ENCODE measurements around the gene MED22.
"Not testable (repeated sequence)": the region's sequence is repeated elsewhere in the genome, so short reads cannot be mapped to it uniquely, and the experiment has no call there.

The MED22 gene

DNA sequence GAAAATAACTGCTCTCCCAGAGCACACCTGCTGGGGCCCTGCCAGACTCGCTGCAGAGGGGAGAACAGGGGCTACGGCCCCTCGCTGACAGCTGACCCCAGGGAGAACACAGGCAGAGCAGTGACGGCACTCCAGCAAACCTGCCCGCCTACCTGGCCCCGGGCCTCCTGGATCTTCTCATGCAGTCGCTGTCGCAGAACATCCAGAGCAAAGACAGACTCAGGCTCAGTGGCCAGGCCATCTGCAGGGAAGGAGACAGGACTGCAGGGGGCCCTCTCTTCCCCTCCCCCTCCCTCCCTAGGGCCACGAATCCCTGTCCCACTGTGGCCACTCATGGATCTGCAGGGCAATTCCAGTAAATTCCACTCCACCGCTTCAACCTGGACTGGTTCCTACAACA is 14.4 kb downstream of the MED22 start:
- no peak for DNase-seq

DNA sequence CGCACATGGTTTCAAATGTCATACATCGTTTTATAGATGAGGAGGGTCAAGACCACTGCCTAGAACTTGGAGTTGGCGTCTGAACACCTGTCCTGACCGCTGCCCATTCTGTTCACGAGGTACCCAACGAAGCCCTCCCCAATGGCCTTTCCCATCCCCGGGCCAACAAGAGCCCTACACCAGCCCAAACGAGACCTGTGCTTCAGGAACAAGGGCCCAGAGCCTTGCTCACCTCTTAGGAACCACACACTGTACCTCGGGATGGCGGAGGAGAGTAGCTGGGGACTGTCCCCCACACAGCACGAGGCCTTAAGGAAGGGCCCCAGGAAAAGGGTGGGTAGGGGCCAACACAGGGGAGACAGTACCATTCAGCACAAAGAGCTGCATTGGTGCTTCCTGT is 14.9 kb downstream of the MED22 start:
- no peak for DNase-seq

DNA sequence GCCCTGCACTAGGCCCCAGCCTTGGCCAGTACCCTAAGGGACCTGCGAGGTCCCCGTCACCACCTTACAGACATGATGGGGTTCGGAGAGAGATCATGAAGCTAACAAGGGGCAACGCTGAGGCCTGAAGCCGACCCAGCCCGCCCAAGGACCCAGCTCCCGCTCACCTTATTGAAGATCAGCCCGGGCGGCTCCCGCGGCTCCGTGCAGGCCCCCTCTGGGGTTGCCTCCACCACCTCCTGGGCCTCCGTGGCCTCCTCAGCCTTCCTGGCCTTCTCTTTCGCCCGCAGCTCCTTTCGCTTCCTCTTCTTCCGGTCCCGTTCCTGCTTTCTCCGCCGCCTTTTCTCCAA is 15.6 kb downstream of the MED22 start:
- DNase-seq, result no peak

DNA sequence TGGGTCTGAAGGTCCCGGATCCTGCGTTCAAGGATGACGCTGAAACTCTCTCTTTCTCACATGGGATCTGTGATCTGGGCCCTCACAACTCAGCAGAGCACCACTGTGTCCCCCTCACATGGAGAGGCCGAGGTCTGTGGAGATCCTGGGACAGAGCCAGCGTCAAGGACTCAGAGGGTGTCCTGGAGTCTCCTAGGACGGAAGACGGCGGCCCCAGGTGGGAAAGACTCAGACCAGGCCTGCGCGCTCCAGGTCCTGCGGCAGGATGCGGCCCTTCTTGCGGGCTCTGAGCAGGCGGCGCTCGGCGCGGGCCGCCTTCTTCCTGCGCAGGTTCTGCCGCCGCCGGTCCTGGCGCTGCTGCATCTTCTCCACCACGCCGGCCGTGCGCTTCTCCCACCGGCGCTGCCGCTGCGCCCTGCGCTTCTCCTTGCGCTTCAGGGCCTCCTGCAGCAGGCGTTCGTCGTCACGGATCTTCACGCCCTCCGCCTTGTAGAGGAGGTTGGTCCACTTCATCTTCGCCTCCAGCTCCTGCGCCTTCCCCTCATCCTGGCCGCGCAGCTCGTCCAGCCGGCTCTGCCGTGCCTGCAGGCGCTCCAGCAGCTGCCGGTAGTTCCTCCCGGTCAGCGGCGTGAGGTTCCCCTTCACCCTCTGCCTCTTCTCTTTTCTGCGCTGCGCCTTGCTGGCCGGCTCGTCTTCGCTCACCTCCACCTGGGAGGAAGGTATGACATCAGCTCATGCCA is 16.1 kb downstream of the MED22 start:
- DNase-seq, result no peak

DNA sequence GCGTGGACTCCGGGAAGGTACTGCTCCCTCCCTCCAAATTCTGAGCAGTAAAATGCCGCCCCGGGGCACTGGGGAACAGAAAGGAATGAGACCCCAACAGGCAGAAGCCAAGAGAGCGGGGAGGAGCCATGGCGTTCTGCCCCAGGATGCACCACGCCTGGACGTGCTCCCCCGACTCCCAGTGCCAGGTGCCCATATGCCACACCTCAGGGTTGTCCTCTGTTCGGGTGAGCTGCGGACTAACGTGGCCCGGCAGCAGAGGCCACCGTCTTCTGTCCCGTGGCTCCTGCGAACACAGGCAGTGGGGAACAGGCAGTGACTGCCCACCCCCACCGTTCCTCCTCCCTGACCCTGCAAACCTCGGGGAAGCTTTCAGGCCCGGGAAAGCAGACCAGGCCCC is 16.7 kb downstream of the MED22 start:
- DNase-seq, result no peak

DNA sequence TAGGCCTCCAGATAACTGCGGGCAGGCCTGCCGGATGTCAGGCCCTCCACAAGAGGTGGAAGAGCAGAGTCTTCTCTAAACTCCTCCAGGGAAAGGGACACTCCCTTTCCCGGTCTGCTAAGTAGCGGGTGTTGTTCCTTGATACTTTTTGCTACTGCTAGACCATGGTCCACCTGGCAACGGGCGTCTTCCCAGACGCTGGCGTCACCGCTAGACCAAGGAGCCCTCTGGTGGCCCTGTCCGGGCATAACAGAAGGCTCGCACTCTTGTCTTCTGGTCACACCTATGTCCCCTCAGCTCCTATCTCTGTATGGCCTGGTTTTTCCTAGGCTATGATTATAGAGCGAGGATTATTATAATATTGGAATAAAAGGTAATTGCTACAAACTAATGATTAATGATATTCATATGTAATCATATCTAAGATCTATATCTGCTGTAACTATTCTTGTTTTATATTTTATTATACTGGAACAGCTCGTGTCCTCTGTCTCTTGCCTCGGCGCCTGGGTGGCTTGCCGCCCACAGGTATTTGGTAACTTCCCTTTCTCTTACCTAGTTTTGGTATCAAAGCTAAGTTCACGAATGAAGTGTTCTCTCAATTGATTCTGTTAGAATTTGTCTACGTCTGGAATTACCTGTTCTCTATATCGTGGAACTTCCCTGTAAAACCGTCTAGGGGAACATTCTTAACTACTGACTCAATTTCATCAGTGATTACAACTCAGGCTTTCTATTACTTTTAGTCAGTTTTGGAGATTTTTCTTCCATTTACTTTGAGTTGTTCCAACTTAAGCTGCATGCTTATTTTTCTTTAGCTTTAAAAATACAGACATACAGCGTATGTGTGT is 18.4 kb downstream of the MED22 start:
- not testable (repeated sequence) for DNase-seq

DNA sequence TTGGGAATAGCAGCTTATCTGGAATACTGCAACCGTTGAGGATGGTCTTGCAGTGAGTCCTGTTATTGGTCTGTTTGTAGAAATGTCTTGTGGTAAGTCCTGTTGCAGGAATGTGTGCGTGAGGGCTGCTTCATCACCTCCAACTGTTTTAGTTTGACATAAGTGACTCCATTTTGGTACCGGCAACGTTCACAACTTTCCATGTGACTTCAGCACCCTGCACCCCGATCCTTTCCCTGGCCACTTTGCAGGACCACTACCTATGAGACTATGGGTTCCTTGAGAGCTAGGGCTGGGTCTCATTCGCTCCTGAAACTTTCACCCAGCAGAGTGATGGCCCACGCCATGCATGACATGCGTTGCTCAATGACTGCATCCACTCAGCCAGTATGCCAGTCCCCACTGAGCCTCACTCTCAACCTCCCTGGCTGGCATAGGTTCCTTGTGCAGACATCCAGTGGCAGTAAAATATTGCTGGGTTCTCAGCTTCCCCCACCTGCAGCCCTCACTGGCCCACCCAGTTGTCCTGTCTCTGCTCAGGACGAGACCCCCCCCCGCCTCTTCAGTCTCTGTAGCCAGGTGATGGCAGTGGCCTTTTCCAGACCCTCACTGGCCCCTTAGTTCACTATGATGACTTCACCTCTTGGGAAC is 20.0 kb downstream of the MED22 start:
- no peak for DNase-seq

DNA sequence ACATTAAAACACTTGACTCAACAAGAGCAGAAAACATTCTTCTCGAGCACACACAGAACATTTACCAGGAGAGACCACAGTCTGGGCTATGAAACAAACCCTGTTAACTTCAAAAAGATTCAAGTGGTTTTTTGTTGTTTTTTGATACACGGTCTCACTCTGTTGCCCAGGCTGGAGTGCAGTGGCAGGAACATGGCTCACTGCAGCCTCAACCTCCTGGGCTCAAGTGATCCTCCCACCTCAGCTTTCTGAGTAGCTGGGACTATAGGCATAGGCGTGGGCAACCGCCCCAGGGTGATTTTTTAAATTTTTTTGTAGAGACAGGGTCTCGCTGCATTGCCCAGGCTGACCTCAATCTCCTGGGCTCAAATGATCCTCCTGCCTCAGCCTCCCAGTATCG is 20.9 kb downstream of the MED22 start:
- DNase-seq, result not testable (repeated sequence)

DNA sequence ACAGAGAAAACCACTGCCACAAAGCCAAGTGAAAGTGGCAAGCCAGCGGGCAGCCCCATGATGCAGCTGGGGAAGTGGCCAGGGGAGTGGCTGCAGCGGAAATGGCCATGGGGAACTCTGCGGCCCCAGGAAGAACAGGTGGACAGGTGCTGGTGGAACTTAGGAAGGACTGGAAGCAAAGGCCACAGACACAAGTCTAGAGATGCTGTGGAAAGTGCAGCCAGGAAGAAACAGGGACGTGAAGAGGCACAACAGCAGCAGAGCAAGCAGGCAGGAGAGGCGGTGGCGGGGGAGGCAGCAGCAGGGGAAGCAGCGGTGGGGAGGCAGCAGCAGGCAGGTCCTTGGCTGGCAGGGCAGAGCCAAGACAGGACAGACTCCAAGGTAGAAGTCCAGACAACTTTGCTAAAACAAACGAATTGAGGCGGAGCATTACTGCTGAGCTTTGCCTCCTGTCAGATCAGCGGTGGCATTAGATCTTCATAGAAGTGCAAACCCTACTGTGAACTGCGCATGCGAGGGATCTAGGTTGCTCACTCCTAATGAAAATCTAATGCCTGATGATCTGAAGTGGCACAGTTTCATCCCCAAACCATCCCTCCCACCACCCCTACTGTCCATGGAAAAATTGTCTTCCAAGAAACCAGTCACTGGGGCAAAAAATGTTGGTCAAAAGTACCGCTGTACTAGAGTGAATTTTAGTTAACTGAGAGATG is 23.8 kb downstream of the MED22 start:
- DNase-seq, result no peak

DNA sequence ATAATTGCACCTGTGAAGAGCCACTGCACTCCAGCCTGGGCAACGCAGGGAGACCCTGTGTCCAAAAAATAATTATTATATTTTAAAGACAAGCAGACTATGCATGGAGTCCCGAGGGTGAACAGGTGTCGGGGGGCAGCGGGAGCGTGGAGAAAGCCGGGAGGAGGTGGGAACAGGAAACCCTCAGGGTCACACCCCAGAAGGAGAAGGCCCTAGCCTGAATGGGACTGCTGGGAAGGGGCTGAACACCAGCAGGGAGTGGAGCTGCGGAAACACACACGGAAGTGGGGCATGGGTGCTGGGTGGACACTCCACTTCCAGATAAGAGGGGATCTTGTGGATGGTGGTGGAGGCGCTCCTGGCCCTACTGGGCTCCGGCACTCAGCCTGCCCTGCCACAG is 24.7 kb downstream of the MED22 start:
- no peak for DNase-seq

DNA sequence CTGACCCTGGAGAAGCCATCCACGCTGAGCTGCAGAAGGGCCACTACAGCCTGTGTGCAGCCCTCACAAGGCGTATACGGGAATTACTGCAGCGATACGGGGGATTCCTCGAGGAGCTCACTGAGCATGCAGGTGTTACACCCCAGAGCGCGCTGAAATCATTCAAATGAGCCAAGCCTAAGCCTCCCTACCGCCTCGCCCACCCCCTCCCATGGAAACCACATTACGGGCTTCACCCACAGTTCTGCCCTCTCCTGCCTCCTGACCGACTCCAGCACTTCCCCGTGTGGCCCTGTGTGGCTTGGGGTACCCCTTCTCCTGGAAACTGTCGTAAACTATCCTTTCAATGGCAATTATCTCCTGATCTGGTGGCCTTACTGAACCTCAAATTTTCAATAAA is 25.2 kb downstream of the MED22 start:
- DNase-seq, result no peak

DNA sequence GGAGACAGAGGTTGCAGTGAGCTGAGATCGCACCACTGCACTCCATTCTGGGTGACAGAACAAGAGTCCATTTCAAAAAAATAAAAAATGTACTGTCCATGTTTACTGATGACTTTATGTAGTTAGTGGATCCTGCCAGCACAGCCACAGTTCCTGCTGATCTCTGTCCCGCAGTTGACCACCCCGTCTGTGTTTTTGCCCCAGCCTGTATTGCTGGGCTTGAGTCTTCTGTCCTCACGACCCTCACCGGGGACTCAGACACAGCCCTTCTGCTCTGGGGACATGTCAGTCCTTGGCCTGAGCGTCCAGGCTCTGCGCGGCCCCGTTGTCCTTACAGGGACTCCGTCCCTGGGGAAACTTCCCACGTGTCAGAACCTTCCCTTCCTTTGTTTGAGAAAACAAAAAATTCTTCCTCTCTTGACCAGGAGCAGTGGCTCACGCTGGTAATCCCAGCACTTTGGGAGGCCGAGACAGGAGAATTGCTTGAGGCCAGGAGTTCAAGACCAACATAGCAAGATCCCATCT is 26.5 kb downstream of the MED22 start:
- no peak for DNase-seq

DNA sequence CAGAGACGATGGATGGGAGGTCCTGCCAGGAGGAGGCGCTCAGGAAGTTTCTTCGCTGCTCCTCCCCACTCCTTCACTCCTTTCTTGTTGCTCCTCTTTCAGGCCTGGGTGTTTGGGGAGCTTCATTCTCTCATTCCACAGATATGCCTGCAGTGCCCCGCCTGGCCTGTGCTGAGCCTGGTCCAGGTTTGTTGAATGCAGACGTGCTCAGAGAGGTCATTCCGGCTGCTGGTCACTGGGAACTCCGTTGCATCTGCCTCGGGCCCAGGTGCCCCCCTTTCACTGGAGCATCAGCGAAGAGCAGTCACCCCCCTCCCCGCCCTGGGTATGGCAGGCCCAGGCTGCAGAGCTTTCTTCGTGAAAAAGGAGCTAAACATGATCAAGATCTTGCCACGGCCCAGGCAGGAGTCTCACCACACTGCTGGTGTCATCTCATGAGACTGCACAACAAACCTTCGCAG is 27.5 kb downstream of the MED22 start:
- no peak for DNase-seq

DNA sequence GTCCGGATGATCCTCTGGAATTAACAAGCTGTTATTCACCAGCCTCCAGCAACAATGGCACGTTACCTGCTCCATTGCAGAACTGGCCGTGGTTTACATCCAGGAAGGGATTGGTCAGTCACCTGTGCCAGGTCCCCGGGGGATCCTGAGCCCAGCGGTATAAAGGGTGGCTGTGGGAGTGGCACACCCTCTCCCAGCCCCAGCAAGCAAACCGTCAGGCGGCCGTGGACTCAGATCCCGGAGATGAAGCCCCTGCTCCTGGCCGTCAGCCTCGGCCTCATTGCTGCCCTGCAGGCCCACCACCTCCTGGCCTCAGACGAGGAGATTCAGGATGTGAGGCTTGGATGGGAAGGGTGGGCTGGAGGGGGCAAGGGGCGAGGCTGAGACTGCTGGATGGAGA is 30.4 kb downstream of the MED22 start:
- not testable (repeated sequence) for DNase-seq

DNA sequence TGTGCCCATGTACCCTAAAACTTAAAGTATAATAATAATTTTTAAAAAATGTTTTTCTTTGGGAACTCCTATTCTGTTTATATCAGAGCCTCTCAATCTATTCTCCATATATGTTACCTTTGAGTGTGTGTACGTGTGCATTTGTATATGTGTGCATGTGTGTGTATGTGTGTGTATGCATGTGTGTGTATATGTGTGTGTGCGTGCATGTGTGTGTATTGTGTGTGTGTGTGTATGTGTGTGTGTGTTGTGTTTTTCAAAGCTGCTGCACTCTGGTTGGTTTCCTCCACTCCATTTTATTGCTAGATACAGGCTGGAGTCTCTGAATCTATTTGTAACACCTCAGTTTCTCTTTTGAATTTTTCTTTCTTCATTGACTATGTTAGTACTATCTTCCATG is 31.9 kb downstream of the MED22 start:
- no peak for DNase-seq

DNA sequence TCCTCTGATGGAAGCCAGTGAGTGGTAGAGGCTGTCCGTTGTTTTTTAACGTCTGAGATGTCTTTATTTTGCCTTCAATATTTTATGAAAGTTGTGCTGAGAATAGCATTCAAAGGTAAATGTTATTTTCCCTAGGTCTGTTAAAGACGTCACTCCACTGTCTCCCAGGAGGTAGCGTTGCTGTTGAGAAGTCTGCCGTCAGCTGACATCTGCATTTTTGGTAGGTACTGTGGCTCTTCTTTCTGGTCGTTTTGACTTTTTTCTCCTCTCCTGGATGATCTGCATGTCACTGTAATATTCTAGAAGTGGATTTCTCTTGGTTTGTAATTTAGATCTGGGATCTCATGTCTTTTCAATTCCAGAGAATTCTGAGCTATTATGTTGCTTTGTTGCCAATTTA is 38.3 kb downstream of the MED22 start:
- DNase-seq, result no peak

DNA sequence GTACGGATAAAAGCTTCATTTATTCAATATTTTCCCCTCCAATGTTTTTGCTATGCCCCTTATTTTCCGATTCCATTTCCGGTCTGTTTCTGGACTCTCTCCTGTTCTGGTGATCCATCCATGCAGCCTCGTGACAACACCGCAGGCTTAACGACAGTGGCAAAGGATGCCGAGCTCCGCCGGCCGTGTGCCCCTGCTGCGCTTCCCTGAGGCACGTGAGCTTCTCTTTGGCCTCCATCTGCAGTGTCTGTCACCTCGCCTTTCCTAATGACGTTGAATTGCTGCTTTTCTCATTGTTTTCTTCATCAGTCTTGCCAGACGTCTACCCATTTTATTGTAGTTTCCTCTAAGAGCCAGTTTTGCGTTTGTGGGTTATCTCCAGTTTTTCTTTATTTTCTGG is 40.6 kb downstream of the MED22 start:
- no peak for DNase-seq

DNA sequence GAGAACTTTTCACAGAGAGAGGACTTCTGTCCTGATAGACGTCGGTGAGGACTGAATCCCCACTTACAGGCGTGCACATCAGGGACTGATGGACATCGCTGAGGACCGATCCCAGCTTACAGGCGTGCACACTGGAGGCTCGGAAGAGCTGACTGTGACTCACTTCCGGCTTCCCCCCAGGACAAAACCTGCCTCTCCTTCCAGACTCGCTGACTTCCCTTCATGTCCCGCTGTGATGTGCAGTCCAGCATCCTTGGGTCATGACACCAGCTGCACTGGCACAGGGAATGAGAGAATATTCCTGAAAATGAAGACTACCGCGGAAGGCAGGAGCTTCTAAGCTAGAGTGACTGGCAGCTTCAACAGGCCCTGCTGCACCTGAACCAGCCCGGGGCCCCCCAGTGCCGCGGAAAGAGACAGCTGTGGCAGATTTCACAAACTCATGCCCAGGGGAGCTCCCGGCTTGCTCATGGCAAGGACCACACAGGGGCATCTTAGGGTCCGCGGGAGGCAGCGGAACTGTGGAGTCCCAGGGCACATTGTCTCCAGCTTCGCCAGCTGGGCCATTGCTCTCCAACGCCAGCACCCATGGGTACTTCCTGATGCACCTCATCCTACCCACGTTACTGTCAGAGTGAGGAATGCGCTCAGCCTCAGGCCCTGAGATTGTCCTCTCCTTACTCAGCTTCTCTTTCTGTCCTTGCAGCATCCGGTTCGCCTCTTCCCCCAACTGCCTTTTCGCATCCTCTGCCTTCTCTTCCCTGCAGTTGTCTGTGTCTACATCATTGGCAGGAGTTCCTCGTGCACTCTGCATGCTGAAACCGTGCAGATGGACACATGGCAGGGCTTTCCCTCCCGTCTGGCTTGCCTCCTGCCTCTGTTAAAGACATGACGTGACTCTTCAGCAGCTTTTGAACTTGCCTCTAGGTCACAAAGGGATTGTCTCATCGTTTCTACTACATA is 41.4 kb downstream of the MED22 start:
- DNase-seq, result no peak

DNA sequence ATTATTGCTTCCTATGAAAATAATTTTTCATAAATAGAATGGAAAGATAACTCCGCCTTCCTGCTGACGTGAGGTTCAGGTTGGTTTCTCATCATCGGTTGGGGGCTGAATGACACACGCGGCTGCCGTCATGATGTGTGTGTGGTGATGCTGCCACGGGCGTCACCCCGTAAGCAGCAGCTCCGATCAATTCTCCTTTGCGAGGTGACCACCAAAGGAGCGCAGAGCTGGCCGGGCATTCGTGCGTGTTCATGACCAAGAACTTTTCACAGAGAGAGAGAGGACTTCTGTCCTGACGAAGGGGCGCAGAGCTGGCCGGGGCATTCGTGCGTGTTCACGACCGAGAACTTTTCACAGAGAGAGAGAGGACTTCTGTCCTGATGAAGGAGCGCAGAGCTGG is 42.2 kb downstream of the MED22 start:
- no peak for DNase-seq

DNA sequence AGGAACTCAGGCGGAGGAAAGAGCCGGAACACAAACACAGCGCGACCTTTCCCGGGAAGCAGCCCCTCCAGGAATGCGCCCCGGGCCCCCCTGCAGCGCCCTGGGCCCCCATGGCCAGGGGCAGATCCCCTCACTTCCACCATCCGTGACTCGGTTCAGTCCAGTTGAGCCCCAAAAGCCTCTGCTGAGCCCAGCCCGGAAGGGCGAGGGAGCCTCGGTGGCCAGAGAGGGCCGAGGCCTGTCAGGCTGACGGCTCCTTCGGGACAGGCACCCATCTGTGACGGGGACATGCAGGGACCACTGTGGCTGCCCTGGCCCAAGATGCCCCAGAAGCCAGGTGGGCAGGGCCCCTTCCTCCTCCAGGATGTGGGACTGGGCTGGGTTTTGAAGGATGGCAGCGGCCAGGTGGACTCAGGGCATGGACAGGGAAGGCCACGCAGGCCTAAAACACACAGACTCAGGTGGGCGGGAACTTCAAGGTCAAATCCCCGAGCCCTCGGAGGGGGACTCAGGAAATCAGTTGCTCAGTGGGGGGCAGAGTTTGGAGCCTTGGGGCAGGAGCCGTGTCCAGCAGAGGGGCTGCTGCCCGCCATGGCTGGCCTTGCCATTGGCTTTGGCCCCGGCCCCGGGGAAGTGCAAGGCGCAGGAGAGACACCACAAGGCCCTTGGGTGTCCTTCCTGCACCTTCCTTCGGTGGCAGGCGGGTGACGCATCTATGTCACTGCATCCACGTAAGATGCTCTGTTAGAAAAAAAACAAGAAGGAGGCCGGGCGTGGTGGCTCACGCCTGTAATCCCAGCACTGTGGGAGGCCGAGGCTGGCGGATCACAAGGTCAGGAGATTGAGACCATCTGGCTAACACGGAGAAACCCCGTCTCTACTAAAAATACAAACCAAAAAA is 43.2 kb downstream of the MED22 start:
- no peak for DNase-seq

DNA sequence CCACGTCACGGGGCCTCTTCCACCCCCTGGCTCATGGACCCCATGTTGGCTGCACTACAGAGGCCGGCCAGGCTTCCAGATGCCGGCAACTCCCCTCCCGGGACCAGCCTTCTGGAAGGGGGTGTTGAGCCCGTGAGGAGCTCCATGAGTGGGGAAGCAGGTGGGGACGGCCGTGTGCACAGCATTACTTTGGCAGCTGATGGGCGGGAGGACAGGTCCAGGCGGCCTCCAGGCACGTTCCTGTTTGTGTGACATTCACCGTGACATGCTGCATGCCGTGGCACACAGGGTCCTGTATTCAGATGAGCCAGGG is 43.8 kb downstream of the MED22 start:
- no peak for DNase-seq

All from CD4-positive, alpha-beta T cell treated with Interleukin-17A for 4 hours (primary cell).